GM18951 (cell line): ENCODE data around the gene RBM19.

Experiments used
- POLR2A ChIP-seq: IDR thresholded peaks from 4 replicates; pipeline ENCODE4 v1.6.1; 2011; ENCODE audit warnings: mild to moderate bottlenecking; ENCODE audit not compliant: insufficient read length, insufficient read depth; ENCODE audit errors: extremely low read depth
- in situ Hi-C: fragments of 300-500 bp; cut with MboI; formaldehyde crosslinking; loops from one replicate; pipeline ENCODE4 v1.12.0; 2022; ENCODE audit warnings: low sequenced_read_pairs, mixed read lengths, inconsistent platforms; ENCODE audit not compliant: unreplicated experiment

RBM19 gene

DNA sequence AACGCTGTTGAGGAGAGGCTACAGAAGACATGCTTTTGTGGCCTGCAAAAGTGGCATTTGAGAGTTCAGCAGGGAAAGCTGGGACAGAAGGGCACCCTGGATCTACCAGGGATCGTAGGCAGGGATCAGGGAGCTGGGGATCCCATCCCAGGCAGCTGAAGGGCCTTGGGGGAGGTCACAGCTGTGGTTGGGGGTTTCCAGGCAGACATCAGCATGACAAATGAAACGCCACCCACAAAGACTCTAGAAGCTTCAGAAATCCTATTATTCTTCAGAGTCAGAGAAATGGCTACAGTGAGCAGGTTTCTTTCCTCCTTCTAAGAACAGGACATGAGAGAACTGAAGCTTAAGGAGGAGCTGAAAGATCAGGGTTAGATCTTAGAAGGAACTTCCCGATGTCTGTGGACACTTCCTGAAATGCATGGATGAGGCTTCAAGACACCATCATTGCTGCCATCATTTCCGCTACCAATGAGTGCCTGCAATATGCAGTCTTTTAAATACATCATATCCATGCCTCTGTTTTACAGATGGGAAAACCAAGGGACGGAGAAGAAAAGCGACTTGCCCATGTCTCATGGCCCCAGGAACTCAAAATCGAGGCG, 104.3 kb downstream of the RBM19 start:
- in situ Hi-C loops, result no loop called here
- TF ChIP-seq POLR2A, result no peak

- TF ChIP-seq POLR2A, result no peak
- in situ Hi-C loops, result no loop called here
Observed at GRCh38 chr12:113860950-113861349, 105.2 kb downstream of the RBM19 start.

- TF ChIP-seq POLR2A, result no peak
- in situ Hi-C loops, result no loop called here
Observed at GRCh38 chr12:113860059-113860820, 105.9 kb downstream of the RBM19 start.

GRCh38 chr12:113858841-113859386, 107.2 kb downstream of the RBM19 start:
- TF ChIP-seq POLR2A, result no peak
- in situ Hi-C loops, result no loop called here

DNA sequence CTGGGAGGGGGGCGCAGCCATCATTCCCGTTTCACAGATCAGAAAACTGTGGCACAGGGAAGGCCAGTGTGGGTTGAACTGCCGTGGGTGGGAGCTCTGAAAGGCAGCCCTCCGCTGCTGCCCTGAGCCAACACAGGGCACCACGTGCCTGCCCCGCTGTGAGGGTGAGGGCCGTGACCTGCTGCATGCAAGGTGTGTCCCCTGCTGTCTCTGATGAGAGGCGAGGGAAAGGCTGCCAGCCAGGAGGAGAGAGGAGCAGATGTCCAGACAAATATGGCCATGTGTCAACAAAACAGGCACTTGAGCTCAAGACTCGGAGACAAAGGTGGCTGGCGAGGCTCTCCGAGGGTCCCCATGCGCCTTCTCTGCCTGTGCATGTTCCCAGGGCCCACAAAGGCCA, 108.8 kb downstream of the RBM19 start:
- in situ Hi-C loops, result no loop called here
- TF ChIP-seq POLR2A, result no peak

DNA sequence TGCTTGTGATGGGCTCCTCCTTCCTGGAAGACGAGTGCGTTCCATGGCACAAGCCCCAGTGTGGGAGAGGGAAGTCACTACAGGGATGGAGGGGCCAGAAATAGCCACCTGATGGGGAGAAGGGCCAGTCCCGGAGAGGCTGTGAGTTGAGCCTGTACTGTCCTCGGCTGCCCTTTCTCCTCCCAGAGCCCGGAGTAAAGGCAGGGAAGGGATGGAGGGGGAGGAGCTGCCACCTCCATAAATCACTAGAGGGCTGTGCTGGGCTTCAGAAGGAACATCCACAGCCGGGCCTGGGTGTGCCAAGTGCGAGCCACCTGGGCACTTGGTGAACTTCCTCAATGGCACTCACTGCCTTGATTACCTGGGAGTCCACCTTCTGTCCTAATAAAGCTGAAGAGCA, 110.1 kb downstream of the RBM19 start:
- in situ Hi-C loops, result no loop called here
- no peak for TF ChIP-seq POLR2A

GRCh38 chr12:113854385-113855142, 111.6 kb downstream of the RBM19 start:
- no peak for TF ChIP-seq POLR2A
- in situ Hi-C loops, result no loop called here

DNA sequence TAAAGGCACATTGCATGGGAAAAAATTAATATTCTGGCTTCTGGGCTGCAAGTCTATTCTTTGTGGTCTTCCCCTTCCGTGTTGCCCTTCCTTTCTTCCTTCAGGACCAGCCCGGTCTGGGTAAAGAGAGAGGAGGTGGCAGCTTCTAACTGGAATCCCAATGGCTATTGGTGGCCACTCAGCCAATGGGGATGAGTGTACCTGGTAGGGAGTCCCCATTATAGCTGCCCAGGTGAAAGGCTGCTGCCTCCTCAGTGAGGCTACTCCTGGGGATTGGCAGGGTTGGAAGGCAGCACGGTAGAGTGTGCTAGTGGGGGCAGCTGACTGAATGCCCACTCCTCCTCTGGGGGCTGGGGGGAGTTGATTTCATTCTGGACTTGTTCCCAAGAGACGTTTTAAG, 112.6 kb downstream of the RBM19 start:
- TF ChIP-seq POLR2A, result no peak
- in situ Hi-C loops, result no loop called here

- in situ Hi-C loops, result no loop called here
- no peak for TF ChIP-seq POLR2A
Observed at GRCh38 chr12:113852695-113853490, 113.2 kb downstream of the RBM19 start.

GRCh38 chr12:113852264-113852663, 113.9 kb downstream of the RBM19 start:
- no peak for TF ChIP-seq POLR2A
- in situ Hi-C loops, result no loop called here

- in situ Hi-C loops, result no loop called here
- TF ChIP-seq POLR2A, result no peak
Observed at GRCh38 chr12:113850309-113851056, 115.6 kb downstream of the RBM19 start.

DNA sequence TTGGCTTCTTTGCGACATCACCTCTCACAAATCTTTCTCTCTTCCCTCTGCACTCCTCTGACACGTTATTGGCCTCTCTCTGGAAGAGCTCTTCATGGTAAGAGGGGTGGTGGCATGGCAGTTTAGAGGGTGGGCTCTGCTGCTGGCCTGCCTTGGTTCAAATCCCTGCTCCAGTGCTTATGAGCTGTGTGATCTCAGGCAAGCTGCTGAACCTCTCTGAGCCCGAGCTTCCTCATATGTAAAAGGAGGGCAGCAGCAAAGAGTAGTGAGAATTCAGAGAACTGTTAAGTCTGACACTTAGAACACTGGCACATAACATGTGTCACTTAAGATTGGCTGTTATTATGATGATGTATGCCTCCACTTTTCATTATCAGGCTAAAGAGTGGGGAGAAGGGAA, 118.3 kb downstream of the RBM19 start:
- TF ChIP-seq POLR2A, result no peak
- in situ Hi-C loops, result no loop called here
